Fibroblast of skin of abdomen (primary cell): ENCODE results near the gene TNFSF11.
"Not testable (repeated sequence)": the region's sequence is repeated elsewhere in the genome, so short reads cannot be mapped to it uniquely, and the experiment has no call there.

ENCODE experiments used
- DNase-seq: peaks from one replicate; pipeline ENCODE4 v3.0.0-alpha.2; 2013

TNFSF11 gene

DNA sequence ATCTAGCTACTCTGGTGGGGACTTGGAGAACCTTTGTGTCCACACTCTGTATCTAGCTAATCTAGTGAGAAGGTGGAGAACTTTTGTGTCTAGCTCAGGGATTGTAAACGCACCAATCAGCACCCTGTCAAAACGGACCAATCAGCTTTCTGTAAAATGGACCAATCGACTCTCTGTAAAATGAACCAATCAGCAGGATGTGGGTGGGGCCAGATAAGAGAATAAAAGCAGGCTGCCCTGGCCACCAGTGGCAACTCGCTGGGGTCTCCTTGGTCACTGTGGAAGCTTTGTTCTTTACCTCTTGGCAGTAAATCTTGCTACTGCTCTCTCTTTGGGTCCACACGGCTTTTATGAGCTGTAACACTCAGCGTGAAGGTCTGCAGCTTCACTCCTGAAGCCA lies 13.6 kb upstream of the TNFSF11 start:
- DNase-seq = not testable (repeated sequence)

DNA sequence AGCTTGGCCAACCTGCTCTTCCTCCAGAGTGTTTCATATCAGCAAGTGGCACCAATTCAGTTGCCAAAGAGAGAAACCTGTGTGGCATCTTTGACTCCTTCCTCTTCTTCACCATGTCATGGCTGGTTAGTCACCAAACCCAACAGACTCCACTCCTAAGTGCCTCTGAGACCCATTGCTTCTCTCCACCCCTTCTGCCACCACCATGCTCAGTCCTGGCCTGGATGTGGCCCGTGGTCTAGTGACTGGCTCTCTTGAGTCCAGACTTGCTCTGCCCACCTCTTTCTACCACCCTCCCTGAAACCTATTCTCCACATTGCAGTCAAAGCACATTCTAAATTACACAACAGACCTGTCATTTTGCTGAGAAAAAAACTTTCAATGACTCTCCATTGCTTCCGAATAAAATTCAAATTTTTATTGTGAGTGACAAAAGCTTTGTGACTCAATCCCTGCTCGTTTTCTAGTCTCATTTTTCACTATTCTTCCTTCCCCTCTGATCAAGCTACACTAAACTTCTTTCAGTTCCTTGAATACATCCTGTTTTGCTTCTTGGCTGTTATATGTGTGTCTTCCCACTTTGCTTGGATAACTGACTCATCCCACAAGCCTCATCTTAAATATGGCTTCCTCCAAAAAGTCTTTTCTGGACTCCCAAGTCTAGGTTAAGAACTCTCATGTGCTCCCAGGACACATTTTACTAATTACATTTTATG lies 12.0 kb upstream of the TNFSF11 start:
- DNase-seq = no peak

DNA sequence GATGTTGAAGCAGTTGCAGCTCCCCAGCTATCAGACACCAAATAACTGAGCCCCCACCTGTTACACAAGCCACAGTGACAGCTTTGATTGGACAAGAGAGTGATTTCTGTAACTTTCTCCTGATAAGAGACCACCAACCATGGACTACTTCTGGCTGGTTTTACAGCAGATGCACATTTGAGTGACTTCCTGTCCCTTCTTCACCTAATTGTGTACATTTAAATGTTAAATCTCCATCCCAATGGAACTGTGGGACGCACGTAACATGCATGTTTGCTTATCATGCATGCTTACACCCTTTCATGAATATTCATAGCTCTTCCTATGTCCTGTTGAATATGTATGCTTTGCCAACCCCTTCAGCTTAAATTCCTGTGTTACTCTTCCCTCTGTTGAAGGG lies 6.0 kb upstream of the TNFSF11 start:
- no peak for DNase-seq

DNA sequence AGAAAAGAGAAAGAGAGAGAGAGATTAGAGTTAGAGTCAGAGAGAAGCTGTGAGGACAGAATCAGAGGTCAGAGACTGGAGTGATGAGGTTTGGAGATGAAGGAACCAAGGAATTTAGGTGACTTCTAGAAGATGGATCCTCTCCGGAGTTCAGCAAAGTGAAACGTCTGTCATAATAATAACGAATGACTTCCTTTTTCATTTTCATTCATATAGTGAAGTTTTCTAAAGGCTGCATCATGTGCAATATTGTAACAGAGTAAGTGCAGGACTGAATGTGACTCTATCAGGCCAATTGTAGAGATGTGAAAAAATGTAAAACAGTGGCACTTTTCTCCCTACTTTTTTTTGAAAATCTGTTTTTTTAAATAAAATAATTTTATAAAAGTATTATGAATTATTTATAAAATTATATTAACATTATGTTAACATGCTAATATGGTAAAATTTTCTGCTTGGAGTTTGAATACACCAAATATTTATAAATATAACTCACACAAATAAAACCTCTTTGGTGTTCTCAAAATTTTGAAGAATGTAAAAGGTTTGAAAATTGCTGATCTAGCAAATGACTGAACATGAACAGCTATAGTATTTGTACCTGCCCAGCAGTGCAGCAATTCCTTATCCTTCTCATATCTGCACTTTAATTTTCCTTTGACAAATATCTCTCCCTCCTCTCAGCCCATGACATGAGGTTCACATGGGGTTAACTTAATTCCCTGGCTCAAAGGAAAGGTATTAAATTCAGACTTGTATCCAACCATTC lies 4.2 kb upstream of the TNFSF11 start:
- DNase-seq = no peak

DNA sequence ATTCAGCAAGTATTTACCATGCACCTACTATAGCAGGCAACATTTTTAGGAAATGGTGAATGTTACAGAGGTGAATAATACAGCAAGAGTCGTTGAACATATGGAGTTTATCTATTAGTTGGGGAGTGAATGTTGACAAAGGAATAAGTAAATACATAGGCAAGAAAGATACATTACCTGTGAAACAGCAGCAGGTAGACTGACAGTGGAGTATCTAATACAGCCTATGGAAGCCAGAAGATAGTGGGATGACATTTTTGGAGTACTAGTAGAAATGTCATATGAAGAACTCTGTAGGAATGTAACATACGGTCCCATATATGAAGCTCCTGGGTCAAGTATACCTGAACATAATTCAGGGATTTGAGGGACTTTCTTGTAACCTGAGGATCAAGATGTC lies 2.1 kb upstream of the TNFSF11 start:
- DNase-seq = no peak

DNA sequence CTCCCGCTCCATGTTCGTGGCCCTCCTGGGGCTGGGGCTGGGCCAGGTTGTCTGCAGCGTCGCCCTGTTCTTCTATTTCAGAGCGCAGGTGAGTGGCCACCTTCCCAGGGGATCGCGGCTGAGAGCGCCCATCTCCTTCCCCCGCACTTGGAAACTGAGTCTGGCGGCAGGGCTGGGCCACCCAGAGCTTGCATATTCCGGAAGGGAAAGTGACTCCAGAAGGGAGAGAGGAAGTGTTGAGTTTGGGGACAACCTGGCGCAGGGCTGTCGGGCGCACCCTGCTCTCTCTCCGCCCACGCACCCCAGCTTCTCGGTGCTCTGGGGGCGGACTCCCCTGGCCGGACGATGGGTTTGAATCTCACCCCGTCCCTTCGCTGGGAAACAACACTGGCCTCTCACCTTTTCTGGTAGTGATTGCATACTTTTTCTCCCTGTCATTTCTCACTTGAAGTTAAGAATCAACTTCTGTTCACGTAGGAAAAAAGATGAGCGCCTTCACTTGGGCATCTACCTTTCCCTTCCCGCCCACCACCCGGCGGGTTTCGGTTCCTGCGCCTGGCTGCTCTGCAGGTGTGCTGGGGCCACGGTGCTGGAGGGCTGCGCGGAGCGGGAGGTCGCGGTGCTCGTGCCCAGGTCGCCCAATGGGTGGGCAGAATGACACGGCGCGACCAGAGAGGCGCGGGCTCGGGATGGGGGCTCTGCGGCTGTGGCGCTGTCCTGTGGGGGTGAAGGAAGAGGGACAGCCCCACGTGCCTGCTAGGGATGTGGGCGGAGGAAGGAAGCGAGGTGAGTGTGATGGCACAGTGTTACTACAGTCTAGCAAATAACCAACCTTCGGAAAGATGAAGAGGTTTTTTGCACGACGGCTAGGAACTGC lies 721 bp downstream of the TNFSF11 start:
- no peak for DNase-seq

DNA sequence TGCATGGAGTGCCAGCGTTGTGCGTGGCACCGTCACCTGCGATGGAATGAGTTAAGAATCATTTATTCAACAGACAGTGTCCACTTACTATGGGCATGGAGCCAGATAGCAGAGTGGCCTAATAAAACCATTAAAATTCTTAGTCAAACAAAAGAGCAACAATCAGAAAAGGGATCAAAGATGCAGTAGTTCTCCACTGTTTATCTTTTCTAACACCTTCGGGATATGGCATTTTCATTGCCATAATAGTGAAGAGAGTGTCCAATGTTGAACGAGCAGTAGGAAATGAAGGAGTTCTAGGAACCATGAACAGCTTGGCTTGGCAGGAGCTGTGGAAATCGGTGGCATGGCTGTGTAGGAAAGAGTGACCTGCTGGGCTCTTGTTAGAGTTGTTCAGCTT lies 2.0 kb downstream of the TNFSF11 start:
- DNase-seq = no peak

DNA sequence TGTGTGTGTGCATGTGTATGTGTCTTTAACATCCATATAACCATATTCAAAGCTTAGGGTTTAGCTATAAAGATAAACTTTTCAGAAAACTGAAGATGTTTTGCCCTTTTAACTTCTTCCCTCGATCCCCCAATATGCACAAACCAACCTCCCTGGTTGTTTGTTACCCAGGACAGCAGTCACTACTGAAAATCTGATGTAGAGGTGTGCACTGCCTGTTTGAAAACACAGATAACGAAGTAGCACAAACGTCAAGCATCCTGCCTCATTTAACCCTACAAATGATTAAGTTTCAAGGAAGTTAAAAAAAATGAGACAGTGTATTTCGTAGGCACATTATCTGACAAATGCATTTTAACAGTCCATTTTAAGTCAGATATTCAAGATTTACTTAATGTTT lies 3.6 kb downstream of the TNFSF11 start:
- no peak for DNase-seq

DNA sequence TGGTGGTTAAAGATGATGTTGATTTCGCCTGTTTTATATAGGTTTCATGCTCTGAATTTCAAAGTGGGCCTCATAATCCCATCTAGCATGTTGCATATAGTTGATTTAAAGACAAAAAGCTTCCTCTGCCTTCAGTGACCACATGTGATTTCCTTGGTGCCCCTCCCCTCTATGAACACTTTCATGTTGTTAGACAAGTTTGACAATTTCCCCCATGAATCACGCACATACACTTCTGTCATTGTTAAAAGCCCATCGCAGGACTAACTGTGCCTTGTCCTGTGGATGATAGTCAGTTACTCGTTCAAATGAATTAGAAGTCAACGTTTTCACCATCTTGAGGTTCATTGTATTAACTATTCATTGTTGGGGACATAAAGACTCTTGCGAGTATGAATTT lies 6.7 kb downstream of the TNFSF11 start:
- DNase-seq = no peak

DNA sequence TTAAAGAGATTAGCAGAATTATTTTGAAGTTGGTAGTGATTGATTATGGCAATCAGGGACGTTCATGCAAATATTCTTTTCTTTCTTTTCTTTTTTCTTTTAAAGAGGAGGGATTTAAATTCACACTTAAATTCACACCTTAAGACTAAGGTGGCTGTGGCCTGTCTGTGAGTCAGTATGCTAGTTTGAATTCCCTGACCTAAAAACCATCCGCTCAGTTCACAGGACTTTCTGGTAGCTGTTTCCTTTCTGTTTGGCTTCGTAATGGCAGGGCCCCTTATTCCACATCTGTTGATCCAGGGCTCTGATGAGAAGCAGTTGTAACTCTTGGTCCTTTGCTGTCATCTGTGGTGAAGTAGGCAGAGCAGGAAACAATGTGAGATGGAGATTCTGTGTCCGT lies 7.5 kb downstream of the TNFSF11 start:
- no peak for DNase-seq

DNA sequence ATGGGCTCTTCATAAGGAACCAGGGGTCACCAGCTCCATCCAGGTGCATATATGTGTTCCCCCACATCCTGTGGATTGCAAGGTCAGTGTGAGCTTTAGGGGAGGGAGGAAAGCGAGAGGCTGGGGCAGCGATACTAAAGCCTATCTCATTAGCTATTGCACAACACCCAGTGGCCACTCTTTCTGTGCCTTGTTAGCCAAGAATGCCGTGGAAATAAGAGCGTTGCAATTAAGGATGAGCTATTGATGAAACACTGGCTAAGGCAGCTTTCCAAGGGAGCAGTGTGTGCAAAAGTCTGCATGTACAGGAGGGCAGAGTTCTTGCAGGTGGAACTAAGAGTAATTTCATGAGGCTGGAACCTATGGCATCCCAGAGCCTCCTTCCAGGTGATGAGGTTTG lies 17.6 kb downstream of the TNFSF11 start:
- no peak for DNase-seq

DNA sequence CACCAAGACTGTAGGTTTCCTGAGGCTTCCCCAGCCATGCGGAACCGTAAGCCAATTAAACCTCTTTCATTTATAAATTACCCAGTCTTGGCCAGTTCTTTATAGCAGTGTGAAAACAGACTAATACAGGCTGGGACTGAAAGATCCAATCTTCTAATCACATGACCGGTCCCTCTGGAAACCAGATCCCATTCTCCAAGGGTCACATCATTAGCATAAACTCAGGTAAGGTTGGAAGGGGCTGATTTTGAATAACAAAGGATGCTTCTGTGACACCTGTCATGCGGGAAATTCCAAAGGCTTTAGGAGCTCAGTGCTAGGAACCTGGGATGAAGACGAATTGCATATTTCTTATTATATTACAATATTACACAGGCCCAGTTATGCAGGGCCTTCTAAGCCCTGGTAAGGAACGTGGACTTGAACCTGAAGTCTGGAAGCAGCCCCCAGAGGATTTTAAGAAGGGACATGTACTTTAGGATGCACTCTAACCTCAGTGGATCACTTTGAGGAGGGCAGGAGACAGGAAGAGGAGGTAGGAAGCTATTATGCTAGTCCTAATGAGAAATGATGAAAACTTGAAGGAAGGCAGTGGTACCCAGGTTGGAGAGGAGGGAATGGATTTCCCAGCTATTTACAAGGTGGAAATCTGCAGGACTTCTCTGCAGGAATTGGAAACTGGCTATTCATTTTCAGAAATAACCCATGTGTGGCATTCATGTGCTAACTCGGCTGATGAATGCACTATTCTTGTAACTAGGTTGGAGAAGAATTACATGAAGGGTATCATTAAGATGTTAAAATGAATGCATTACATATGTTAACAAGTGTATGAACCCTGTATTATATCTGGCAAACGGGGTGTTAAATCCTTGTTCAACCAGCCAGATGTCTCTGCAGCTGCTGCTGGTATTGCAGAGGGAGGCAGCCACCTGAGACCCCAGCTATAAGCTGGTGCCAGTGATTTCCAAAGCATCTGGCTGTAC lies 19.3 kb downstream of the TNFSF11 start:
- DNase-seq = no peak

DNA sequence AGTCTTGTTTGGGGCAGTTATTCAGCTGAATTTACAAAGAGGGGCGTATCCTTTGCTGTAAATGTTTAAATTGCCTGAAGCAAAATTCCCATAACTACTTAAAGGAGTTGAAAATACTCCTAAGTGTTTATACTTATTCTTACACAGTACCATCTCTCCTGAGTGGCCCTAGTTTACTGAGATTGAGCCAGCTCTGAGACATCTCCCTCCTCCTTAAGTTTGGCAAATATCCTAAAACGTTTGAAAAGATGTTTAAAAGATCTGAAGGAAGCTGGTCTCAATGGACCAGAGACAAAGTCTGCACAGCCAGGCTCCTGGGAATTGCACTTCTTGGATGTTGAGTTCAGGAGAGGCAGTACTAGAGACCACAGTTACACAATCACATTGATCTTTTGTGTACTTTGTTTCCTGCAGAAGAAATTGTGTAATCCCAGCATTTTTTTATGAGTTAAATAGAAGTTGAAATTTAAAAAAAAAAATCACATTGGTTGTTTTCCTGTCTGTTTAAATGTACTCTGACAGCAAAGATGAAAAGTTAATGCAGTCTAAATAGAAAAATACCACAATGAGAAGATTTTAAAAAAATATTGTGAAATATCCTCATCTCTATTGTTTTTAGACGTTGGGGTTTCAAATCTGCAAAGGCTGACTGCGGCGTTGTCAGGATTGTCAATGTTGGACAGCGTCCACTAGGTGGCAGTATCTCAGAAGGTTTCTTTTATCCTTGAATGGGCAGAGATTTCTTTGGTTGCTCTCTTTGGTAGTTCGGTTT lies 20.7 kb downstream of the TNFSF11 start:
- peak; percentile 78 for DNase-seq

DNA sequence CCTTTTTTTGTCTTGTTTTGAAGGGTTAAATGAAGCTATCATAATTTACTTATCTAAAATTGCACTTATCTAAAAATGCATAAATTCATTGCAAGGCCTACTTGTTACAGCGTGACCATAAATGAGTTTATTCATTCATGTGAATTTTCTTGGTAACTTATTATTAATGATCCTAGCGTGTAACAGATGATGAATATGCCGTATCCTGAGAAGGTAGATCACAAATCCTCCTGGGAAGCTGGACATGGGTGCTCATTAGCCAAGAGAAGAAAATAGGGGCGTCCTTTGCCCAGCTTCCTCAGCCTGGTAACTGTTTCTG lies 21.3 kb downstream of the TNFSF11 start:
- DNase-seq = no peak

DNA sequence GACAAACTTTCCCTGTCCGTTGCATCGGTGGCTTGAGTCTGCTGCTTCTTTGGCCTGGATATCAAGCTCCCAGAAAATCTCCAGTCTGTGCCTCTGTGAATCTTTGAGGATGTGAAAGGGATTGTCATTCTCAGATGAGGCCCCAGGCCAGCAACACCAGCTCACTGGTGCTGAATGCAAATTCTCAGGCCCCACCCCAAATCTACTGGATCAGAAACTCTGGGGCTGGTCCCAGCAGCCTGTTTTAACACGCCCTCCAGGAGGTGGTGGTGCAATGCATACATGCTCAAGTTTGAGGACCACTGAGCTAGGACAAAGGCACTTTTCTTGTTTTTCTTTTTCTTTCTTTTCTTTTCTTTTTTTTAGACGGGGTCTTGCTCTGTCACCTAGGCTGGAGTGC lies 23.6 kb downstream of the TNFSF11 start:
- DNase-seq = no peak

DNA sequence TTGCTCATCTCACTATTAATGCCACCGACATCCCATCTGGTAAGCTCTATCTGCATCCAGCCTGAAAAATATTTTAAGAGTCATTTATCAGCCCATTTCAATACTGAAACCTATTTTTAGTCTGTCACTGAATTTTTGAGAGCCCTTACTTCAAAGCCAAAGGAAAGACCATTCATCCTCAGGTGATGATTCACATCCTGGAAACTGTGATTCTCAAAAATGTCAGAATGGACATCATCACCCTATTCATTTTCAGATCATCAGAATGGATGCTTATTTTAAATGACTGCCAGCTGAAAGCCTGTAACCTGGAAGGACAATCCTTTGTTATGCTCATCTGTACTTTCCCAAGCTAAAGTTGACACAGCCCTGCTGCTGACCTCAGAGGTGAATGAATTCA lies 27.0 kb downstream of the TNFSF11 start:
- DNase-seq = peak; percentile 57

DNA sequence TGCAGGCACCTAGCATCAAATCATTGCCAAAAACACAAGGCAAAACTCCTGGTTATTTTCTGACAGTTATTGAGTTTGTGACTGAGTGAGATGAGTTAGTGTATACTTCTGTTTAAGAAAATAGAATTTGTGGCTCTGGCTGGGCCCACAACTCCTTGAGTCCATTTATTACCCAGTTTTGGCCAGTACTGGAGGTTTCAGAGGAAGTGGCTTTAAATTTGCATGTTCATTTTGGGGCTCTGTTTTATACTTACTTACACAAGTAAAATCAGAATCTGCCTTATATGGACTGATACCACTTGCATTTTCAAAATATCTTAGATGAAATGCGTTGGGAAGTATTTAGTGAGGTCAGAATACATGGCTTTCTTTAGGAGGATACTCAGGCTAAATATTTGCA lies 29.0 kb downstream of the TNFSF11 start:
- DNase-seq = peak; percentile 59

DNA sequence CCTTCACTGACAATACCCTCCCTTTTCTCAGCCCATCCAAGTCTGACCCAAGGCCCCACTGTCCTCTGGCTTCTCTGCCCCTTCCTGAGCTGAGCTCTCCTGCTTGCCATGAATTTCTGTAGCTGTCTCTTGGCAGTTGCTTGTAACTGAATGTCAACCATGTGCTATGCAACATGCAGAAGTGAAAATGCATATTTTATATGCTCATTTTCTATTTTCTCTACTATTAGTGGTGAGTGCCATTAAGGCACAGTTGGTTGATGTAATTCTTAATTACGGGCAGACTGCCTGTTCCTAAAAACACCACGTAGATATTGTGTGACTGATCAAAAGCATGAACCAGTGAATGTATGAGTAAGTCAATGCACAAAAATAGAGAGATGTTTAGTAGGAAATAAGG lies 29.6 kb downstream of the TNFSF11 start:
- DNase-seq = no peak

DNA sequence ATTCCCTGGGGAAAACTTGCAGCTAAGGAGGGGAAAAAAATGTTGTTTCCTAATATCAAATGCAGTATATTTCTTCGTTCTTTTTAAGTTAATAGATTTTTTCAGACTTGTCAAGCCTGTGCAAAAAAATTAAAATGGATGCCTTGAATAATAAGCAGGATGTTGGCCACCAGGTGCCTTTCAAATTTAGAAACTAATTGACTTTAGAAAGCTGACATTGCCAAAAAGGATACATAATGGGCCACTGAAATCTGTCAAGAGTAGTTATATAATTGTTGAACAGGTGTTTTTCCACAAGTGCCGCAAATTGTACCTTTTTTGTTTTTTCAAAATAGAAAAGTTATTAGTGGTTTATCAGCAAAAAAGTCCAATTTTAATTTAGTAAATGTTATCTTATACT lies 33.6 kb downstream of the TNFSF11 start:
- DNase-seq = no peak

DNA sequence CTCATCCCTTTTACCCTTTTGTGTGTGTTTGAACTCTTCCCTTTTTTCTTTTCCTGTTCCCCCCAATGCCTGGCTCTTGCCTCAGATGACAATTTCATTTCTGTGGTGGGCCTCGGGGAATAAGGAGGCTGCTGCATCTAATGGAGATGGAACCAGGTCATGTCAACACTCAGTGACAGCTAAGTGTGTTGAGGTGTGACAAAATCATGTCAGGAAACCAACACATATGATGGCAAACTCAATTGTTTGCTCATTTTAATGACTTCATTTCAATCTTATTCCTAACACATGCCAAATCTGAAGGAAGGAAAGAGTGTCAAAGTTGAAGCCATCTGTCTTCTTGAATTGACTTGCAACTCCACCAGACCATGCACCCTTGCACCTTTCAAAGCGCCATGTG lies 36.7 kb downstream of the TNFSF11 start:
- no peak for DNase-seq

DNA sequence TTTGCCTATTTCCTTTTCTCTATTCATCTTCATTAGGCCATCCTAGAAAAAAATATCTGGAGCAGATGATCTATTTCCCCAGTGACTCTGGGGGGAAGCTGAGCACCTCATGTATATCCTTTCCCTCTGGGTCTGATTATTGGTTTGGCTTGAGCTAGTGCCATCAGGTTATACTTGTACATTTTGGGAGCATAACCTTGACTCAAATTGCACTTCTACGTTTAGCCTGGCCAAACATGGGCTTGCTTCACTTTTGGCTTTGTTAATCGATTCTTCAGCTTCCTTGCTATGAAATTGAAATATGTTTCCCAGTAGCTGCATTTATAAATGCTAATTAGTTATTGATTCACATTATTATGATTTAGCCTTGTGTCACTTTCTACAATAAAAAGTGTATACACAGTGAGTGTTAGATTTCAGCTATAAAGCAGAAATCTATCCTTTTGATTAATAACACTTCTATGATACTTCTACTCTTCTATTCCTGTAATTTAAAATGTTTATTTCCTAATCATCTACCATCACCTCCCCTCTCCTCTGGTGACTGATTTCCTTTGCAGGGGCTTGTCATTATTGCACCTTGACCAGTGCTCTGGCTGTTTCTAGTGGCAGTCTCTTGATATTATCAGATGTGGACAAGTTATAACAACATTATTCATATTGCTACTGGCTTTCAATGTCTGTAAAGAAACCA lies 37.3 kb downstream of the TNFSF11 start:
- no peak for DNase-seq
